SH-SY5Y (cell line): ENCODE results near the gene DPYSL4.

Experiments used
- GATA2 ChIP-seq: IDR thresholded peaks from 2 replicates; pipeline ENCODE4 v1.6.1; 2011; ENCODE audit warnings: mild to moderate bottlenecking, low read depth, low read length
- GATA3 ChIP-seq: IDR thresholded peaks from 2 replicates; pipeline ENCODE4 v1.6.1; 2011; ENCODE audit warnings: low read depth, mild to moderate bottlenecking, low read length, moderate library complexity

The DPYSL4 gene

GRCh38 chr10:132155723-132156381, 30.9 kb upstream of the DPYSL4 start:
- no peak for TF ChIP-seq GATA3
- no peak for TF ChIP-seq GATA2

DNA sequence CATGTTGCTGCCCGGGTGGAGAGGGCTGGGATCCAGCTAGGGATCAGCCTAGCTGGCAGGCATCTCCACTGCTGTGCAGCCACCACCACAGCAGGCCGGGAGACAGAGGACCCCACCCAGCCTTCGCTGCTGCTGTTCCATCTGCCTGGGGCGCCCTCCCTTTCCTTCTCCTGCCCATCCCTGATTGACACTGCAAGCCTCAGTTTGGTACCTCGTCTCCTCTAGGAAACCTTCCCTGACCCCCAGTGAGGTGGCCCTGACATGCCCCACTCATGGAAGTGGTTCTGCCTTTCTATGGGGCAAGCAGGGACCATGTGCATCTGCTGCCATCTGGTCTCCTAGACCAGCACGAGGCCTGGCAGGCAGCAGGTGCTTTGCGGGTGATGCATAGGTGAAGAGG, 30.4 kb upstream of the DPYSL4 start:
- TF ChIP-seq GATA2: no peak

GRCh38 chr10:132157101-132157500, 29.6 kb upstream of the DPYSL4 start:
- no peak for TF ChIP-seq GATA2
- no peak for TF ChIP-seq GATA3

GRCh38 chr10:132158122-132158741, 28.5 kb upstream of the DPYSL4 start:
- no peak for TF ChIP-seq GATA2
- no peak for TF ChIP-seq GATA3

DNA sequence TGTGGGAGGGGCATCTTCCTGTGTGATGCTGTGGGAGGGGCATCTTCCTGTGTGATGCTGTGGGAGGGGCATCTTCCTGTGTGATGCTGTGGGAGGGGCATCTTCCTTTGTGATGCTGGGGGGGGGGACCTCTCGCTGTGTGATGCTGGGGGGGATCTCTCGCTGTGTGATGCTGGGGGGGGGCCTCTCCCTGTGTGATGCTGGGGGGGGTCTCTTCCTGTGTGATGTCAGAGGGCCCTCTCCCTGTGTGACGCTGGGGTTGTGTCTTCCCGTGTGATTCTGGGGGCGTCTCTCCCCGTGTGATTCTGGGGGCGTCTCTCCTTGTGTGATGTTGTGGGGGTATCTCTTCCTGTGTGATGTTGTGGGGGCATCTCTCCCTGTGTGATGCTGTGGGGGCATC, 27.9 kb upstream of the DPYSL4 start:
- no peak for TF ChIP-seq GATA3
- TF ChIP-seq GATA2: no peak

- TF ChIP-seq GATA3 (no peak), GATA2 (no peak)
These were observed 24.7 kb upstream of the DPYSL4 start for GRCh38 chr10:132162021-132162531.

- no peak for TF ChIP-seq GATA3
- no peak for TF ChIP-seq GATA2
These were observed 24.0 kb upstream of the DPYSL4 start for GRCh38 chr10:132162590-132163277.

DNA sequence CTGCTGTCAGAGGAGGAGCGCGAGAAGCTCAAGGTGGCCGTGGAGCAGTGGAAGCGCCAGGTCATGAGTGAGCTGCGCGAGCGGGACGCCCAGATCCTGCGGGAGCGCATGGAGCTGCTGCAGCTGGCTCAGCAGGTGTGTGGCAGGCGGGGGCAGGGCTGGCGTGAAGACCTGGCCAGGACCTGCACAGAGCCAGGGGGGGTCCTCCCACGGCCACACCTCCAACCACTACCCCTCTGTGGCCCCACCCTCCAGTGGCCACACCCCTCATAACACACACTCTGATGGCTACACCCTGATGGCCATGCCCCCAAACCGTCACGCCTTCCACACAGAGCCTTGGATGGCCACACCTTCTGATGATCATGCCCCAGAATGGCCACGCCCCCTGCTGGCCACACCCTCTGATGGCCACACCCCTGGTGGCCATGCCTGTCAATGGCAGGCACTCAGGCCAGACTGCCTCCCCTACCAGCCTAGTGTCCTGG, 23.4 kb upstream of the DPYSL4 start:
- TF ChIP-seq GATA3 (no peak), GATA2 (no peak)

- TF ChIP-seq GATA3 (no peak), GATA2 (no peak)
These were observed 22.8 kb upstream of the DPYSL4 start for GRCh38 chr10:132163826-132164515.

DNA sequence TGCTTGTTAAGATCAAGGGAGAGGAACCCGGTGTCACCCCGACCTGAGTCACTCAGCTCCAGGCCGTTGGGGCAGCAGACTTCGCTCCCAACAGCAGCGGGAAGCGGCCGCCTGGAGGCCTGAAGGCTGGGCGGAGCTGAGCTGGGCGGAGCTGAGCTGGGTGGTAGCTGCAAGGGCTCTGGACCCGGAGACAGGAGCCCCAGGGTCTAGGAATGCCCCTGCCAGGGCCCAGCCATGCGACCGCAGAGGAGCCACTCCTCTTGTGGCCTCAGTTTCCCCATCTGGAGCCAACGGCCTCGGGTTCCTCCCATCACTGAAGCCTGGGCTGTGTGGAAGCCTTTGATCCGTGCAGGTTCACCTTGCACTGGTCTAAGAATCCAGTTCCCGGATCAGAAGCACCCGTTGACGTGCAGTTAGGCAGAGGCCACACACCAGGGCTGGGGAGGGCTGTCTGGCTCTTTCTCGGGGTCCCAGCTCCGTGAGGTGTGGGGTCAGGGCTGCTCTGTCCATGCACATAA, 21.9 kb upstream of the DPYSL4 start:
- no peak for TF ChIP-seq GATA2
- no peak for TF ChIP-seq GATA3

DNA sequence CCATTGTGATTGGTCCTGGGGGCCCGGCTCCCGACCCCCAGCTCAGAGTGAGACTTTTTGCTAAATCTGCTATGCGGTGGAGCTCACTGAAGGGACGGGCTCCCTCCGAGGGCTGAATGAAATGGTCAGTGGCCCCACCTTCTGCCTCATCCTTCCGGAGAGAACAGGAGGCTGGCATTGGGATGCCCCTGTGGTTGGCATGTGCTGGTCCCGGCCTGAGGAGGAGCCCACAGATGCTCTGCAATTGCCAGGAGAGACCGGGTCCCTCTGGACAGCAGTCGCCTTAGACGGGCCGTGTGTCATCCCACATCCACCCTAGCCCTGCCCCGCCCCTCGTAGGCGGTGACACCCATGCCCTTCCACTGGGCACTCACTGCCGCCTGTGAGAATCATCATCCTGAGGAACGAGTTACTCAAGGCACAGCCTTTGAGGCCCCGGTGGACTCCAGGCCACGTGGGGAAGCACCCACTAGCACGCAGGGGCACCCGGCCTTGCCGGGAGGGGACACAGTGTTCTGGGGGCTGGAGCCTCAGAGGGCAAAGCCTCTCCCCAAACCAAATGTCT, 21.2 kb upstream of the DPYSL4 start:
- no peak for TF ChIP-seq GATA2

DNA sequence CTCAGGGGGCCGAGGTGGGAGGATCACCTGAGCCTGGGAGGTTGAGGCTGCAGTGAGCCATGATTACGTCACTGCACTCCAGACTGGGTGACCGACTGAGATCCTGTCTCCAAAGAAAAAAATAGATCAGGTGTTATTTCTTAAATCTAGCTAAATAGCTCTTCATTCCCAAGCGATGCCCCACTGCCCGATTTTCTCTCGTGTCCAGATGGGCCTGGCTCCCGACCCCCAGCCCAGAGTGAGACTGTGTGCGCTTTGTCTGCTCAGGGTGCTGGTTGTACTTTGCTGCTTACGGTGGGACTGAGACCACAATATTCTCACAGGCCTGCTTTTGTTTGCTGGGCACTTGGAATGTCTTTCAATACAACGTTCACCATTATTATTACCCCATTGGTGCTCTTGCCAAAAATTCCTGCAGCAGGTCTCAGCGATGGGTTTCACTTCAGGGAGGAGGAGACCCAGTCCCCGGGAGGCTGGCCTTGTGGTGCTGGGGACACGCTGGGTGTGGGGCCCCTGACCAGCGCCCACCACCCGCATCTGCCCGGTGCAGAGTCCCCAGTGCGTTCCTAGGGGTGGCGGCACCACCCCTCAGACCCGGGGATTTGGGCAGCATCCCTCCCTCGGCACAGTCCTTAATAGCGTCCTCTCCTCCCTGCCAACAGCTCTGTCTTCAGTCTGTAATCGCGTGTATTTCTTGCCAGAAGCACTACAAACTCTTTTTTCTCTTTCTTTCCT, 20.4 kb upstream of the DPYSL4 start:
- TF ChIP-seq GATA2 (no peak), GATA3 (no peak)

GRCh38 chr10:132167041-132167674, 19.6 kb upstream of the DPYSL4 start:
- TF ChIP-seq GATA2 (no peak), GATA3 (no peak)
